Measurements from ENCODE around the gene MAPK8IP3.

The MAPK8IP3 gene

DNA sequence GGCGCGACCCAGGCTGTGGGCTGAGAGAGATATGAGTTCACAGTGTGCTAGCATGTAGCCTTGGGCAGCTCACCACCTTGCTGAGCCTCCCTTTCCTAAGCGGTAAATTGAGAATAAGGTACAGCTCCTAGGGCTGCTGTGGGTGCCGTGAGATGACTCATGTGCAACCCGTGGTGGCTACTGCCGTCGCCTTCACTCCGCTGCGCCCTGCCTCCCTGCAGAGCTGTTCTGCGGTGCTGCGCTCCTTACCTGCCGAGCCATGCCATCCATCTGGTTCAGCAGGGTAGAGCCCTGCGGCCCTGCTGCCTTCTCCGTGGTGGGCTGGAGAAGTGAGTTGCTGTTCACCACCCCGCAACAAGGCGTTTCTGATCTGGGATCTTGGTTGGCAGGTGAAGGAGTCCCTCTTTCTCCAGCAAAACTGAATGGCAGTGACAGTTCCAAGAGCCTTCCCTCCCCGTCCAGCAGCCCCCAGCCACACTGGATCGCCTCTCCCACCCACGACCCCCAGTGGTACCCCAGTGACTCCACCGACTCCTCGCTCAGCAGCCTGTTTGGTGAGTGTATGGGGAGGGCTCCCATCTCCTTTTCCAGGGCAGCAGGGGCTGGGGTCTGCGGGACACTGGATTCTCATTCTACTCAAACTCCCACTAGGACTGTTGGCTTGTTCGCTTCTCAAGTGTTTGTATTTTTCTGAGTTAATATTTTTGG, 37.2 kb upstream of the MAPK8IP3 start:
- Histone ChIP-seq H3K27me3 (ENCODE audit: insufficient read depth, poor library complexity, severe bottlenecking) (no peaks in the 10 kb centered on the region), H3K27ac (replicated peaks) (no peak overlapping the region), H3K4me3 (replicated peaks; ENCODE audit: insufficient read depth, low read length) (no peak overlapping the region)
- TF ChIP-seq SPI1 (IDR thresholded peaks at IDR 0.05; ENCODE audit: borderline replicate concordance, low read depth): no peak
- no peak for TF ChIP-seq POLR2AphosphoS5 (IDR thresholded peaks at IDR 0.05; ENCODE audit: low read depth)
- TF ChIP-seq, protein P1, sequence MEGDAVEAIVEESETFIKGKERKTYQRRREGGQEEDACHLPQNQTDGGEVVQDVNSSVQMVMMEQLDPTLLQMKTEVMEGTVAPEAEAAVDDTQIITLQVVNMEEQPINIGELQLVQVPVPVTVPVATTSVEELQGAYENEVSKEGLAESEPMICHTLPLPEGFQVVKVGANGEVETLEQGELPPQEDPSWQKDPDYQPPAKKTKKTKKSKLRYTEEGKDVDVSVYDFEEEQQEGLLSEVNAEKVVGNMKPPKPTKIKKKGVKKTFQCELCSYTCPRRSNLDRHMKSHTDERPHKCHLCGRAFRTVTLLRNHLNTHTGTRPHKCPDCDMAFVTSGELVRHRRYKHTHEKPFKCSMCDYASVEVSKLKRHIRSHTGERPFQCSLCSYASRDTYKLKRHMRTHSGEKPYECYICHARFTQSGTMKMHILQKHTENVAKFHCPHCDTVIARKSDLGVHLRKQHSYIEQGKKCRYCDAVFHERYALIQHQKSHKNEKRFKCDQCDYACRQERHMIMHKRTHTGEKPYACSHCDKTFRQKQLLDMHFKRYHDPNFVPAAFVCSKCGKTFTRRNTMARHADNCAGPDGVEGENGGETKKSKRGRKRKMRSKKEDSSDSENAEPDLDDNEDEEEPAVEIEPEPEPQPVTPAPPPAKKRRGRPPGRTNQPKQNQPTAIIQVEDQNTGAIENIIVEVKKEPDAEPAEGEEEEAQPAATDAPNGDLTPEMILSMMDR (IDR thresholded peaks at IDR 0.05; ENCODE audit: insufficient read depth, low read length): no peak
- TF ChIP-seq, protein P2, sequence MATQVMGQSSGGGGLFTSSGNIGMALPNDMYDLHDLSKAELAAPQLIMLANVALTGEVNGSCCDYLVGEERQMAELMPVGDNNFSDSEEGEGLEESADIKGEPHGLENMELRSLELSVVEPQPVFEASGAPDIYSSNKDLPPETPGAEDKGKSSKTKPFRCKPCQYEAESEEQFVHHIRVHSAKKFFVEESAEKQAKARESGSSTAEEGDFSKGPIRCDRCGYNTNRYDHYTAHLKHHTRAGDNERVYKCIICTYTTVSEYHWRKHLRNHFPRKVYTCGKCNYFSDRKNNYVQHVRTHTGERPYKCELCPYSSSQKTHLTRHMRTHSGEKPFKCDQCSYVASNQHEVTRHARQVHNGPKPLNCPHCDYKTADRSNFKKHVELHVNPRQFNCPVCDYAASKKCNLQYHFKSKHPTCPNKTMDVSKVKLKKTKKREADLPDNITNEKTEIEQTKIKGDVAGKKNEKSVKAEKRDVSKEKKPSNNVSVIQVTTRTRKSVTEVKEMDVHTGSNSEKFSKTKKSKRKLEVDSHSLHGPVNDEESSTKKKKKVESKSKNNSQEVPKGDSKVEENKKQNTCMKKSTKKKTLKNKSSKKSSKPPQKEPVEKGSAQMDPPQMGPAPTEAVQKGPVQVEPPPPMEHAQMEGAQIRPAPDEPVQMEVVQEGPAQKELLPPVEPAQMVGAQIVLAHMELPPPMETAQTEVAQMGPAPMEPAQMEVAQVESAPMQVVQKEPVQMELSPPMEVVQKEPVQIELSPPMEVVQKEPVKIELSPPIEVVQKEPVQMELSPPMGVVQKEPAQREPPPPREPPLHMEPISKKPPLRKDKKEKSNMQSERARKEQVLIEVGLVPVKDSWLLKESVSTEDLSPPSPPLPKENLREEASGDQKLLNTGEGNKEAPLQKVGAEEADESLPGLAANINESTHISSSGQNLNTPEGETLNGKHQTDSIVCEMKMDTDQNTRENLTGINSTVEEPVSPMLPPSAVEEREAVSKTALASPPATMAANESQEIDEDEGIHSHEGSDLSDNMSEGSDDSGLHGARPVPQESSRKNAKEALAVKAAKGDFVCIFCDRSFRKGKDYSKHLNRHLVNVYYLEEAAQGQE (IDR thresholded peaks at IDR 0.05; ENCODE audit: insufficient replicate concordance, low read depth): no peak
- TF ChIP-seq GABPA (IDR thresholded peaks at IDR 0.05; ENCODE audit: low read depth): no peak
- DNase-seq (ENCODE audit: low read depth in 1 of 2, low spot score in 1 of 2): no peak

DNA sequence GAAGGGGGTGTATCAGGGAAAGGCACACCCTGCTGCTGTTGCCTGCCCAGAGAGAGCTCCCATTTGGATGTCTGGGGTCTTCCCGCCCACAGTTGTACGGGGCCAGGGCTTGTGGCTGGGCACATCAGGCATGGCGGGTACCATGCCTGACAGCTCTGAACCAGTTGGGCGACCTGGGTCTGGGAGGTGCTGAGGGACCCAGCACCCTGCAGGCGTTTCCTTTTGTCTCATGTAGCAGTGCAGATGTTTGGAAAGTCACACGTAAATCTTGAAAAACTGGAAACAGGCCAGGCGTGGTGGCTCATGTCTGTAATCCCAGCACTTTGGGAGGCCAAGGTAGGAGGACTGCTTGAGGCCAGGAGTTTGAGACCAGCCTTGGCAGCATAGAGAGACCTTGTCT, 36.3 kb upstream of the MAPK8IP3 start:
- no peak for DNase-seq (ENCODE audit: low read depth in 1 of 2, low spot score in 1 of 2)
- Histone ChIP-seq H3K4me3 (replicated peaks; ENCODE audit: insufficient read depth, low read length) (no peak overlapping the region), H3K27me3 (ENCODE audit: insufficient read depth, poor library complexity, severe bottlenecking) (no peaks in the 10 kb centered on the region), H3K27ac (replicated peaks) (no peak overlapping the region)
- TF ChIP-seq, protein P1 (IDR thresholded peaks at IDR 0.05; ENCODE audit: insufficient read depth, low read length): no peak
- no peak for TF ChIP-seq POLR2AphosphoS5 (IDR thresholded peaks at IDR 0.05; ENCODE audit: low read depth)
- TF ChIP-seq, protein P2 (IDR thresholded peaks at IDR 0.05; ENCODE audit: insufficient replicate concordance, low read depth): no peak
- no peak for TF ChIP-seq GABPA (IDR thresholded peaks at IDR 0.05; ENCODE audit: low read depth)
- no peak for TF ChIP-seq SPI1 (IDR thresholded peaks at IDR 0.05; ENCODE audit: borderline replicate concordance, low read depth)

DNA sequence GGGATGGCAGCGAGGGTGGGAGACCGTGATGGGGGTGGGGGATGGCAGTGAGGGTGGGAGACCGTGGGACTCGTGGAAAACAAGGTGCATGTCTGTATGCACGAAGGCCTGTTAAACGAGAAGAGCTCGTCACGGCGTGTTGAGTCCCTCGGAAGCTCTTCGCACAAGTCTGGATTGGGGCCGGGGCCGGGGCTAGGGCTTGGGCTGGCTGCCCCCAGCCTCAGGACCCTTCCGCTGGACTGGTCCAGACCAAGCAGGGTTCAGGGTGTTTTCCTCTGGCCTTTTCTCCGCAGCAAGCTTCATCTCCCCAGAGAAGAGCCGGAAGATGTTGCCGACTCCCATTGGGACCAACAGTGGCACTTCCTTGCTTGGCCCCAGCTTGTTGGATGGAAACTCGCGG, 35.6 kb upstream of the MAPK8IP3 start:
- Histone ChIP-seq H3K27me3 (ENCODE audit: insufficient read depth, poor library complexity, severe bottlenecking) (no peaks in the 10 kb centered on the region), H3K27ac (replicated peaks) (no peak overlapping the region), H3K4me3 (replicated peaks; ENCODE audit: insufficient read depth, low read length) (no peak overlapping the region)
- DNase-seq (ENCODE audit: low read depth in 1 of 2, low spot score in 1 of 2): no peak
- TF ChIP-seq, protein P2 (IDR thresholded peaks at IDR 0.05; ENCODE audit: insufficient replicate concordance, low read depth): no peak
- TF ChIP-seq, protein P1 (IDR thresholded peaks at IDR 0.05; ENCODE audit: insufficient read depth, low read length): no peak
- no peak for TF ChIP-seq POLR2AphosphoS5 (IDR thresholded peaks at IDR 0.05; ENCODE audit: low read depth)
- TF ChIP-seq SPI1 (IDR thresholded peaks at IDR 0.05; ENCODE audit: borderline replicate concordance, low read depth): no peak
- TF ChIP-seq GABPA (IDR thresholded peaks at IDR 0.05; ENCODE audit: low read depth): no peak
